ENCODE data around the gene INTS1.

The INTS1 gene

DNA sequence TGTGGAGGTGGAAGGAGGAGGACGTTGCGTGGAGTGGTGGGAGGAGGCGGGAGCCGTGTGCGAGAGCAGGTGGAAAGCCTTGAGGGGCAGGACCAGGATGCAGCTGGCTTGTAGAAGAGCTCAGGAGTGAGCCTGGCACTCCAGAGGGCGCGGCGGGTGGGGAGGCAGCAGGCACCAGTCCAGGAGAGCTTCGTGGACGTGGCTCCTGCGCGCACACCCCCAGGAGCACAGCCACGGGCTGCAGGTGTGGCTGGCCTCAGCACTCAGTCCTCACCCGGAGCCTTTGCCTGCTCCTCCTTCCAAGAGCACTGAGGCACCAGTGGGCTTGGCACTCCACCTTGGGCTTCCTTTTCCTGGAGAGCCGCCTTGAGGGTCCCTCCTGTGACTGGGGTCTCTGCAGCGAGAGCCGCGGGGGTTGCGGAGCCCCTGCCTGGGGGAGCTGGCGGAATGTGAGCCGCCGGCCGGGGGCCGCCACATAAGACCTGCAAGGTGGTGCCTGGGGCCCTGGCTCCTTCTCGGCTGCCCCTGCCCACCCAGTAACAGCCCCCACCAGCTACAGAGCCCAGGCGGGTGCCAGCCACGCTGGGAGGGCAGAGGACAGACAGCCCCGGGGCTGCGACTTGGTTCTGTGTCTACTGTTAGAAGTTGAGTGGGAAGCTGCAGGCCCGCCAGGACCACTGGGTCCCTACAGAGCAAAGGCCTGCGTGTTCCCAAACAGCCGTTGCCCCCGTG lies 37.4 kb upstream of the INTS1 start:
- DNase-seq (ENCODE audit: low spot score): no peak

DNA sequence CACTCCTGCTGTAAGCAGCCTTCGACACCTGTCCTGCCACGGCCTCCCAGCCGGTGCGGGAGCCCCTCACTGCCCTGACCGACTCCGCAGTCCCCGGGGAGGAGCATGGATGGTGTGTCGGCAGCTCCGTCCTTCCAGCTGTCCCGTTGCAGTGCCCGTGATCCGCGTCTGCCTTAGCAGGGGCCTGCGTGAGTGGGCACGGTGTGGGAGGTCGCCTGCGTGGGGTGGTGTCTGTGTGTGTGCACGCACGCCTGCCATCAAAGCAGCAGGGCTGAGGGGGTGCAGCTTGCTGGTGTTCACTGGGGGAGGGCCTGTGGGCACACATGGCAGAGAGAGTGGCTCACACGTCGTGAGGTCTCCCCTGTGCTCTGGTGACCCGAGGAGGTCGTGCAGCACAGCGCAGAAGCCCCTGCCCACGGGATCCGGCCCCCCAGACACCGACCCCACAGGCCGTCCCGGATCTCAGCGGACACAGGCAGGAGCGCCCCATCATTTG lies 36.6 kb upstream of the INTS1 start:
- DNase-seq (ENCODE audit: low spot score): no peak

DNA sequence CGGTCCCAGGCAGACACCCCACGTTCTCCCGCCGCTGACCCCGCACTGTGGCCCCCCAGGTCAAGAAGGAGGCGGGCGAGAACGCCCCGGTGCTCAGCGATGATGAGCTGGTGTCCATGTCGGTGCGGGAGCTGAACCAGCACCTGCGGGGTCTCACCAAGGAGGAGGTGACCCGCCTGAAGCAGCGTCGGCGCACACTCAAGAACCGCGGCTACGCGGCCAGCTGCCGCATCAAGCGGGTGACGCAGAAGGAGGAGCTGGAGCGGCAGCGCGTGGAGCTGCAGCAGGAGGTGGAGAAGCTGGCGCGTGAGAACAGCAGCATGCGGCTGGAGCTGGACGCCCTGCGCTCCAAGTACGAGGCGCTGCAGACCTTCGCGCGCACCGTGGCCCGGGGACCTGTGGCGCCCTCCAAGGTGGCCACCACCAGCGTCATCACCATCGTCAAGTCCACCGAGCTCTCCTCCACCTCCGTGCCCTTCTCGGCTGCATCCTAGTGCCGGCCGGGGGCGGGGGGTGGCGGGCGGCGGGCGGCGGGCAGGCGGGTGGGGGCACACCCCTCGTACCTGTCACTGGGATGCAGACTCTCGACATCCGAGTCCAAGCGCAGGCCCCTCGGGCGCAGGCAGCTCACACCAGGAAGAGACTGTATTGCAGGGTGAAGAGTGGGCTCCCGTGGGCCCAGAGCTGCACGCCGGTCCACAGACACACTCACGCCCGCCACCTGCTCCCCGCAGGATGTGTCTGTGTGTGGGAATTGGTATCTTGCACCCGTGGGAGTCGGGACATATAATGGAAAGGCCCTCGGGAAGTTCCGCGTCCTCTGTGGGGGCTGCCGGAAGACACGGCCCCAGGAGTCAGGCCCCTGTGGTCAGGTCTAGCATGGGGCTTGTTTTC lies 35.9 kb upstream of the INTS1 start:
- no peak for DNase-seq (ENCODE audit: low spot score)

- DNase-seq (ENCODE audit: low spot score): peak; percentile 76
Observed at GRCh38 chr7:1539181-1539881, 35.1 kb upstream of the INTS1 start.

DNA sequence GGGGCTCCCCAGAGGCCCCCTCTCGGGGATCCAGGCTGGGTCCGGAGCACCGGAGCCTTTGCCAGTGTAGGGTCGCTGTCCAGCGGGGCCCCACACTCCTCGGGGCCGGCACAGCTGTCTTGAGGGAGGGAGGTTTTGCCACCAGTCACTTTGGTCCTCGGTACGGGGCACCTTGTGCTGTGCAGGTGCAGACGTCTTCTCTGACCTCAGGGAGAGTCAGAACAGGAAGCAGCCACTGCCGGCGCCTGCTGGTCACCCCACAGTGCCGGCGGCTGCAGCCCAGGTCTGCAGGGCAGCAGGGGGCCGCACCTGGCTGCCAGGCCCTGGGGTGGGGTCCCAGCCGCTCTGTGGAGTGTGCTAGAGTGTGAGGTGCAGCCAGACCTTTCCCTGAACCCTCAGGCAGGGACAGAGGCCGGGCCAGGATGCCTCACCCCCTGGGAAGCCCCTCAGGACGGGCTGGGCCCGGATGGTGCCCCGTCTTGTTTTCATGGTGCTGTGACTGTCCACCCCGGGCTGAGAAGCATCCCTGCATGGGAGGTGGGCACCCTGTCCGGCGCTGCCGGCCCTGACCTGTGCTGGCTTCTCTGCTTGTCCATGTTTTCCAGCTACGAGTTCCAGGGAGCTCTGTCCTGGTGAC lies 34.5 kb upstream of the INTS1 start:
- no peak for DNase-seq (ENCODE audit: low spot score)

- peak; percentile 93 for DNase-seq (ENCODE audit: low spot score)
Observed at GRCh38 chr7:1537535-1538412, 33.6 kb upstream of the INTS1 start.

DNA sequence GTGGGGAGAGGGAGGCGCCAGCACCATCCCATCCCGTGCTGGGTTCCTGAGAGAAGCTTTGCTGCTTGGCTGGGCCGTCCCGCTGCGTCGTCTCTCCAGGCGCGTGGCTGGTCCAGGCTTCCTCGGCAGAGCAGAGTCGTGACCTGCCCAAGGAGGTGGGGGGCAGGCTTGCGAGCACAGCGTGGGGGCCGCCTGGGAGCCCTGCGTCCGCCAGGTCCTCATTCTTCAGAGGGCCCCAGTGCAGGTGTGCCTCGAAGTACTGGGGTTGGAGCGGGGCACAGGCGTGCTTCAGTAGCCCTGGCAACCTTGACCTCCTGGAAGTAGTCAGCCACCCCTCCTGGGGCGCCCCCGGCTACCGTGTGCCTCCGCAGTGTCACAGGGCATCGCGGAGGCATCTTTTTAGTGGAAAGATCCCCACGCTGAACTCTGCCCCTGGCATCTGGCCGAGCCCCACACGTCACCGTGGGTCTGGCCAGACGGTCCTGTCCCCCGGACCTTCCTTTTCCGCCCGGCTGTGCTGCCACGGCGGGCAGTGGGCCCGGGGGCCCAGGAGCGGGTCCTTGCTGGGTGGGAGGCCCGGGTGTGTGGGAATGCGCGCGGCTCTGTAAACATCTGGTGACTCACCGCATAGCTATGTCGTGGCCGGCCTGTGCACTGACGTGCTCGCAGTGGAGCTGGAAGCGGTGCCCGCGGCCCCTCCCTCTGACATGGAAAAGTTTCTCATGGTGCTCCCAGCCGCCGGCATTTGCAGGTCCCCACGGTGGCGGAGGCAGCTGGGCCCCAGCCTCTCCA lies 32.8 kb upstream of the INTS1 start:
- DNase-seq (ENCODE audit: low spot score): peak; percentile 96

- DNase-seq (ENCODE audit: low spot score): no peak
Observed at GRCh38 chr7:1536455-1536742, 32.2 kb upstream of the INTS1 start.

DNA sequence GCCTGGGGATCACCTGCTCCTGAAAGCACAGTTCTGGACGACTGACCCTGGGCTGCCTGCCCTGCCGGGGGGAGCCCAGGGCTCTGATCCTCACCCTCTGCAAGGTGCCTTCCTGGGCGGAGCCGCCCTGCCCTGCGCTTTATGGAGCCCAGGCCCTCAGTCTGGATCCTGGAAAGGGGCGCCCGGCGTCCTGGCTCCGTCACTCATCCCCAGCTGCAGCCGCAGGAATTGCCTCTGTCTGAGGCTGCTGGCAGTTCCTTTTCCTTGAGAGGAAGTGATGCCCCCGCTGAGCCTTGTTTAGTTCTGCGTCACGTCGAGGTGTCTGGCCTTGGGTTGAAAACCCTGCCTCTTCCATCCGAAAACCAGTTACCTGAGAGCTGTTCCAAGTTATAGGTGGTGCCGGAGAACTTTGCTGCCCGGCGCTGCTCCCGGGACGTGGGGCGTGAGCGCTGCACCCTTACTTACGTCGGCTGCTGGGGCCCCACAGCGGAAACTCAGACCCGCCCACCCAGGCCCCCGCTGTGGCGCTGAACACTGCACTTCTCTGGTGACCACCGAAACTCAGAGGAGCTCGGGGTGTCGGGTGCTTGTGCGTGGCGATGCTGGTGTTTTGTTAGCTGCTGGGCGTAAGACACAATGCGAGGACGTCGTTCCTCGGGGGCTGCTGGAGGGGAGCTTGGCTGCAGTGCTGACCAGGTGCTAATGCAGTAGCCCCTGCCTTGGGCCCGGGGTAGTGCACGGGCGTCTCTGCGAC lies 31.7 kb upstream of the INTS1 start:
- DNase-seq (ENCODE audit: low spot score): no peak

DNA sequence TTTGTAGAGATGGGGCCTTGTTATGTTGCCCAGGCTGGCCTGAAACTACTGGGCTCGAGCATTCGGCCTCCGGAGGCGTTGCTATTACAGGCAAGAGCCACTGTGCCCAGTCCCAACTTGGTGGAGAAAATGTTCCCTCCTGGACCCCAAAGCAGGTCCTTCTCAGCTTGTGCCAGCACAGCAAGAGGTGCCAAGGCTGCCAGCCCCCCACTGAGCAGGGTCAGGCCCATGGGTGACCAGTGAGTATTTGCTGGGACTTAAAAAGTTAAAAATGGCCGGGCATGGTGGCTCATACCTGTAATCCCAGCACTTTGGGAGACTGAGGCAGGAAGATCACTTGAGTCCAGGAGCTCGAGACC lies 30.9 kb upstream of the INTS1 start:
- no peak for DNase-seq (ENCODE audit: low spot score)

DNA sequence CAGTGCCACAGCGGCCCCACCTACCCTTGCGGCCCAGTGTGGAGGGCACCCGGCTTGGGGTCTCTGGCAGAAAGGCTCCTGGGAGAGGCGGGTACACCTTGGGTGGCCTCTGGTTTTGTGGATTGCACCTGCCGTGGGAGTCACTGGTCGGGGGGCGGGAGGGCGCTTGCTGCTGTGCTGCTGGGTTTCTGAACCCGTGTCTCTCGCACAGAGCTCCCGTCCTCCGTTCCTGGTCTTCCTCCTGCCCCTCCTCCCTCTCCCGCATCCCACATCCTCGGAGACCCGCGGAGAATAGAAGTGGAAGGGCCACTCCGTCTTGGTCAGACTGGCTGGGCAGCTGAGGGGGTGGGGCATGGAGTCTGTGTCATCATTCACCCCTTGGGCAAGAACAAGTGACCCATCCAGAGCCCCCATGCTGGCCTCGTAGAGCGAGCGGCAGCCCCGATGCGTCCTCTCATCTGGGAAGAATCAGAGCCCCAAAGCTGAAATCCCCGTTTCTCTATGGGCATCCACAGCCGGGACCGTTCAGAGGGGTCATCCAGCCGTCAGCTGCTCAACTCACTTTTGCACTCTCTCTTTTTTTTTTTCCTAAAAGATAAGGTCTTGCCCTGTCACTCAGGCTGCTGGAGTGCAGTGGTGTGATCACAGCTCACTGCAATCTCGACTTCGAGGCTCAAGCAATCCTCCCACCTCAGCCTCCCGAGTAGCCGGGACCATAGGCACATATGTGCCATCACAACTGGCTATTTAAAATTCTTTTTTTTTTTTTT lies 30.3 kb upstream of the INTS1 start:
- no peak for DNase-seq (ENCODE audit: low spot score)

GRCh38 chr7:1533547-1534329 lies 29.5 kb upstream of the INTS1 start:
- DNase-seq (ENCODE audit: low spot score): peak; percentile 82

DNA sequence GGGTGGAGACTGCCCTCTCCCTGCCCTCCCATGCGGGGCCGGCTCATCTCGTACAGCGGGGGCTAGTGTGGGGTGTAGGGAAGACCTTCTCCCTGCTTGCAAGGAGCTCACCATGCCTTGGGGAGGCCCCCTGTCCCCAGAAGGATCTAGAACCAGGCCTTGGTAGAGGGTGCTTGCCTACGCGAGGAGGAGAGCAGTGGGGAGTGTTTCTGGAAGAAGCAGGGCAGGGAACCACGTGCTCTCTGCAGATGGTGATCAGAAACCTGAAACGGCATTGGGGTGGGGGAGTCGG lies 29.0 kb upstream of the INTS1 start:
- DNase-seq (ENCODE audit: low spot score): no peak

DNA sequence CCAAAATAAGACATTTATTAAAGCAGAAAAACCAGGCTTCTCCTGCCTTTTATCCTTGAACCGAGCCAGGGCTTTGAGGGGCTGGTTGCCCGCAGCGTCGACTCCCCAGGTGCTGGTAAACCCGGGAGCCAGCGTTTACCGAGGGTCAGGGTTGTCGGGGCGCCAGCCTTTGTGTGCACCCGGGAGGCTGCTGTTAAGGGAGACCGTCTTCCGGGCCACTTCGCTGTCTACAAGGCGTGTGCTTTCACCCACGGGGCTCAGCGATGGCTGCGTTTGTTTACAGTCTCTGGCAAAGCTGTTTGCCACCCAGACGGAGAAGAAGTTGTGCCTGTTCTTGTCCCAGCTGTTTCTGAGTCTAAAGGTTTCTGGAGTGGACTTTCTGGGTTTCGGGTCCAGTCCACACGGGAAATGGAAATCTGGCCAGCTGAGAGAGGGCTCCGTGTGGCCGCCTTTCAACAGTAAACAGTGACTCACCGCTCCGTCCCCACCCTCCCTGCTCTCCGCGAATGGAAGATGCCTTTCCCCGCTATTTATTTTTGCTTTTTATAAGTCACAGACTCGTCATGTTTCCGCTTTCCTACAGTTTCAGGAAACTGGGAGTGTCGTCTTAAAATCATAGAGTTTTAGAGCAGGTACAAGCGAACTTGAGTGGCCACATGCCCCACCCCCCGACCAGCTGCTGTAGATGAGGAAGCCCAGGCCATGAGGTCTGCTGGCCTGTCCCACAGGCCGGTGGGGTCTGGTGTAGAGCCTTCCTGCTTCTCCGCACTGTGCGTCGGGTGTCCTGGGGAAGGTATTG lies 28.5 kb upstream of the INTS1 start:
- peak; percentile 88 for DNase-seq (ENCODE audit: low spot score)

- no peak for DNase-seq (ENCODE audit: low spot score)
Observed at GRCh38 chr7:1531979-1532455, 27.8 kb upstream of the INTS1 start.

DNA sequence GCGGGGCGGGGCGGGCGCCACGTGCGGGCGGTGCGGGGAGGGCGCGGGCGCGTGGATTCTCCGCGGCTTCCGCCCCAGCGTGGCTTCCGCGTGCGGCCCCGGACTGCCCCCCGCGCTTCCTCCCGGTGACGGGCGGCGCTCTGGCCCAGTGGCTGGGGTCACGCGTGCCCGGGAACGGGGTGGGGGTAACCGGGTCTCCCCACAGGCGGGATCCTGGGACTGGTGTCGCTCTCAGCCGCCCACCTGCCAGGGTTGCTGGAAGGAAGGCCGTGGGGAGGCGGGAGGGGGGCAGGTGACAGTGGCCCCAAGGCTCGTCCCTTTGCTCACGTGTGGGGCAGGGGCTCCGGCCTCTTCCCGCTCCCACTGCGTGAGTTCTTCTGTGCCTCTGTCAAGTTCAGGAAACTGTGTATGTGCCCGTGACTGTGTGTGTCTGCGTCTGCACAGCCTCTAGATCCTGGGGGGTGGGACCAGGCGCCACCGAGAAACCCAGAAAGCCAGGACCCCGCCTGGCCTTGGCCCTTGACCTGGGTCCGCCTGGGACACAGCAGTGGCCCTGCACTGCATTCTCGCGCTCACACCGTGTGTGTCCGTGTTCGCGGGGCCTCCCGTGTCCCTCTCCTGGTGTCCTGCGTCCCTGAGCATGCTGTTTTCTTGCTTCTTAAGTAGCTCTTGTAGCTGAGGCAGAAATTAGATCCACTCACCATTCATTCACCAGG lies 27.2 kb upstream of the INTS1 start:
- DNase-seq (ENCODE audit: low spot score): peak; percentile 32

DNA sequence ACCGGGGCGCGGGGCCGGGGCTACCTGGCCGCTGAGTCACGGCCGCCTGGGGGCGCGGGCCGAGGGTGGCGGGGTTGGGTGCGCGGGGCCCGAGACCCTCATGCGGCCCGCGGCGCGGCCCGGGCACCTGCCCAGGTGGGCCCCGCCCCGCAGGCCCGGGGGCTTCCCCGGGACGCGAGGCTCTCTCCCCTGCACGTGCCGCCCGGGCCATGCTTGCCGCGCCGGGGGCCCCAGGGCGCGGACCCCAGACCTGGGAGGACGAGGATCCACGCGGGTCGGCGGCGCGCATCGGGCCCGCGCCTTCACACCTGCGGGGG lies 26.7 kb upstream of the INTS1 start:
- DNase-seq (ENCODE audit: low spot score): no peak
